MCF 10A (cell line): ENCODE data around the gene L1TD1. TPM values are rescaled to one million over a fixed set of nuclear protein-coding genes. Genes with fewer than 3 reads are reported as not detected.

Experiments used
- BruUV-seq: library from RNA; stranded (reverse); fragments of 400-500 nt; replicated peaks from 2 replicates; lab custom pipeline; 2021; lab: Mats Ljungman, UMichigan
- CTCF ChIA-PET: fragments of 300-600 bp; sonication (Branson Sonifier 250); formaldehyde crosslinking; extraction: SDS; loops from one replicate; lab custom pipeline; 2021; ENCODE audit warnings: antibody characterized with exemption, inconsistent platforms; lab: Yijun Ruan, JAX
- POLR2A ChIA-PET: fragments of 300-600, 350-650 bp; sonication (Branson Sonifier 250); formaldehyde crosslinking; extraction: SDS; loops from one replicate; lab custom pipeline; 2020; ENCODE audit warnings: antibody characterized with exemption, inconsistent platforms; lab: Yijun Ruan, JAX
- DNase-seq: peaks from one replicate; pipeline ENCODE4 v3.0.0-alpha.2; 2018; ENCODE audit not compliant: unreplicated experiment
- H3K27ac Mint-ChIP-seq: one replicate; pipeline ENCODE4 v1.8.0; 2022; ENCODE audit warnings: mild to moderate bottlenecking, low read depth, mixed read lengths; ENCODE audit not compliant: unreplicated experiment
- H3K27me3 Mint-ChIP-seq: one replicate; pipeline ENCODE4 v1.8.0; 2022; ENCODE audit warnings: mixed read lengths; ENCODE audit not compliant: insufficient read depth, unreplicated experiment
- H3K36me3 Mint-ChIP-seq: one replicate; pipeline ENCODE4 v1.8.0; 2022; ENCODE audit warnings: mild to moderate bottlenecking, moderate library complexity, mixed read lengths; ENCODE audit not compliant: insufficient read depth, unreplicated experiment
- H3K4me1 Mint-ChIP-seq: one replicate; pipeline ENCODE4 v1.8.0; 2022; ENCODE audit warnings: mixed read lengths; ENCODE audit not compliant: insufficient read depth, unreplicated experiment
- H3K4me3 Mint-ChIP-seq: one replicate; pipeline ENCODE4 v1.8.0; 2022; ENCODE audit warnings: mild to moderate bottlenecking, moderate library complexity, mixed read lengths; ENCODE audit not compliant: unreplicated experiment
- H3K9me3 Mint-ChIP-seq: one replicate; pipeline ENCODE4 v1.8.0; 2022; ENCODE audit warnings: mixed read lengths; ENCODE audit not compliant: unreplicated experiment
- CTCF ChIP-seq: fragments of 200-600 bp; IDR thresholded peaks from one replicate; pipeline ENCODE4 v1.8.0; 2022; ENCODE audit warnings: antibody characterized with exemption, mild to moderate bottlenecking; ENCODE audit not compliant: unreplicated experiment
- intact Hi-C: fragments of 100-400 bp; cut with micrococcal nuclease; formaldehyde crosslinking; loops from 2 replicates; pipeline ENCODE4 v1.14.1; 2022
- total RNA-seq: library from RNA; stranded (reverse); gene quantifications from 2 replicates; pipeline ENCODE4 v1.2.3, GENCODE V29; 2022

L1TD1 gene
- total RNA-seq, 1 experiment from 2014 or later: not detected

GRCh38 chr1:62260688-62261087 lies 66.0 kb downstream of the L1TD1 start:
- CTCF ChIA-PET: no interaction called here
- Mint-ChIP-seq H3K27me3 (no peaks in the 10 kb centered on the region), H3K9me3 (no peaks in the 10 kb centered on the region), H3K4me1 (no peaks in the 10 kb centered on the region), H3K27ac (no peak overlapping the region), H3K4me3 (no peak overlapping the region), H3K36me3 (no peaks in the 10 kb centered on the region)
- no TSS peak for BruUV-seq
- no peak for DNase-seq
- no peak for TF ChIP-seq CTCF
- intact Hi-C loops: no loop called here
- POLR2A ChIA-PET: no interaction called here

Other genes starting within 250 kb of the L1TD1 start
- 0.20 and 0.51 TPM in 2 replicates for gene KANK4, start 124.6 kb downstream of the L1TD1 start, total RNA-seq
- 32.8 and 47.2 TPM in 2 replicates for gene USP1, start 242.2 kb downstream of the L1TD1 start, total RNA-seq